GM18502 (cell line): Measurements from ENCODE around the gene EDC4.
"Not testable (repeated sequence)": the region's sequence is repeated elsewhere in the genome, so short reads cannot be mapped to it uniquely, and the experiment has no call there.

Experiments
- ATAC-seq: cut with Tn5 transposase; IDR thresholded peaks from one replicate; pipeline ENCODE4 v1.9.1; 2021; ENCODE audit warnings: mild to moderate bottlenecking; ENCODE audit not compliant: unreplicated experiment, poor library complexity

EDC4 gene, protein sequence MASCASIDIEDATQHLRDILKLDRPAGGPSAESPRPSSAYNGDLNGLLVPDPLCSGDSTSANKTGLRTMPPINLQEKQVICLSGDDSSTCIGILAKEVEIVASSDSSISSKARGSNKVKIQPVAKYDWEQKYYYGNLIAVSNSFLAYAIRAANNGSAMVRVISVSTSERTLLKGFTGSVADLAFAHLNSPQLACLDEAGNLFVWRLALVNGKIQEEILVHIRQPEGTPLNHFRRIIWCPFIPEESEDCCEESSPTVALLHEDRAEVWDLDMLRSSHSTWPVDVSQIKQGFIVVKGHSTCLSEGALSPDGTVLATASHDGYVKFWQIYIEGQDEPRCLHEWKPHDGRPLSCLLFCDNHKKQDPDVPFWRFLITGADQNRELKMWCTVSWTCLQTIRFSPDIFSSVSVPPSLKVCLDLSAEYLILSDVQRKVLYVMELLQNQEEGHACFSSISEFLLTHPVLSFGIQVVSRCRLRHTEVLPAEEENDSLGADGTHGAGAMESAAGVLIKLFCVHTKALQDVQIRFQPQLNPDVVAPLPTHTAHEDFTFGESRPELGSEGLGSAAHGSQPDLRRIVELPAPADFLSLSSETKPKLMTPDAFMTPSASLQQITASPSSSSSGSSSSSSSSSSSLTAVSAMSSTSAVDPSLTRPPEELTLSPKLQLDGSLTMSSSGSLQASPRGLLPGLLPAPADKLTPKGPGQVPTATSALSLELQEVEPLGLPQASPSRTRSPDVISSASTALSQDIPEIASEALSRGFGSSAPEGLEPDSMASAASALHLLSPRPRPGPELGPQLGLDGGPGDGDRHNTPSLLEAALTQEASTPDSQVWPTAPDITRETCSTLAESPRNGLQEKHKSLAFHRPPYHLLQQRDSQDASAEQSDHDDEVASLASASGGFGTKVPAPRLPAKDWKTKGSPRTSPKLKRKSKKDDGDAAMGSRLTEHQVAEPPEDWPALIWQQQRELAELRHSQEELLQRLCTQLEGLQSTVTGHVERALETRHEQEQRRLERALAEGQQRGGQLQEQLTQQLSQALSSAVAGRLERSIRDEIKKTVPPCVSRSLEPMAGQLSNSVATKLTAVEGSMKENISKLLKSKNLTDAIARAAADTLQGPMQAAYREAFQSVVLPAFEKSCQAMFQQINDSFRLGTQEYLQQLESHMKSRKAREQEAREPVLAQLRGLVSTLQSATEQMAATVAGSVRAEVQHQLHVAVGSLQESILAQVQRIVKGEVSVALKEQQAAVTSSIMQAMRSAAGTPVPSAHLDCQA (N-terminal part only)

DNA sequence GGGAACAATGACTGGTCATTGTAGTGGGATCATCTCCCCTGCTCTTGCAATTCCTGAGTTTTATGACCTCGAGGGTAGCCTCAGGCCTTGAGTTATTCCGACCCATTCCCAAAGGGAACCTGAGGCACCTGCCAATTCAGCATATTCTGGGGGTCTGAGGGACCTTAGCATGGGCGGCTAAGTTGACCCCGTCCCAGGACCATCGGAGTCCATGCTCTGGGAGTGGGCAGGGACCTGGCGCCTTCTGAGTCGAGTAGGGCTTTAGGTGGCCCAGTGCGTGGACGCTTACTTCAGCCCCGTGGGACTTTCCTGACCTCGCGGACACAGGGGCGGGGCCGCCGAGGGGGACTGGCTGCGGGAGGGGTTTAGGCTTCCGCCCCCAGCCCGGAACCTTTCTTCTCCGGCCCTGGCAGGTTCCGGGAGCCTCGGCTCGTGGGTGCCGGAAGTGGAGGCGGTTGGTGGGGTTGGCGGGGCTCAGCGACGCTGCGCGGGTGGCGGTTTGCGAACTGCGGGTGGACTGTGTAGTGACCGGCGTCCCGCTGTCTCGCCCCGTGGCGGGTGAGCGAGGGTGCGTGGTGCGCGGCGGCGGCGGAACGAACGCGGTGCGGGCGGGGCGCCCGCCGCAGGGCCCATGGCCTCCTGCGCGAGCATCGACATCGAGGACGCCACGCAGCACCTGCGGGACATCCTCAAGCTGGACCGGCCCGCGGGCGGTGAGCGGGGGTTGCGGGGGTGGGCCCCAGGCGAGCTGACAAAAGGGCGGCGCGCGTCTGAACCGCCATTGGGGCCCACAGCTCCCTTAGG is at the start of gene EDC4:
EDC4 (plus strand) TSS at position 422 of the 804 bp plus-strand sequence; CDS start at position 632, 210 bp downstream.
- ATAC-seq: peak; percentile 82

DNA sequence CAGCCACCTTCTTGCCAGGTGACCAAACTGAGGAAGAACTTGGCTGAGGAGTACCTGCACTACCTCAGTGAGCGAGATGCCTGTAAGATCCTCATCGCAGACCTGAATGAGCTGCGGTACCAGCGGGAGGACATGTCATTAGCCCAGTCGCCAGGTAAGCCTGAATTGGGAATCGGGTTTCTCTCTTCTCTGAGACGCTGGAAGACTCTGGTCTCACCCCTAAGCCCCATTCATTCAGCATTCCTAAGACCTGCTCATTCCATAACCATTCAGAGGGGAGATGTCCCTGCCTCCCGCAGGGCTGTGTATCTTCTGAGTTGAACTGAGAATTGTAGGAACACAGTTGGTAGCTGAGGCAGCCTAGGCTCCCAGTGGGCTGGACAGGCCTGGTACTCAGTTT is 47.7 kb upstream of the EDC4 start:
- no peak for ATAC-seq

DNA sequence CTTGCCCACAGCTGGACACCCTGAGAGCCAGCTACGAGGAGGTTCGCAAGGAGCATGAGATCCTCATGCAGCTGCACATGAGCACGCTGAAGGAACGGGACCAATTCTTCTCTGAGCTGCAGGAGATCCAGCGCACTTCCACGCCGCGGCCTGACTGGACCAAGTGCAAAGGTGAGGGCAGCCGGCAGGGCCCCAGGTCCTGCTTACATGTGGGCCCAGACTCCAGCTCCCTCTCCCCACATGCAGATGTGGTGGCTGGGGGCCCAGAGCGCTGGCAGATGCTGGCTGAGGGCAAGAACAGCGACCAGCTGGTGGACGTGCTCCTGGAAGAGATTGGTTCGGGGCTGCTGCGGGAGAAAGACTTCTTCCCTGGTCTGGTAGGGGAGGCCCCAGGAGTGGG is 46.9 kb upstream of the EDC4 start:
- ATAC-seq: no peak

DNA sequence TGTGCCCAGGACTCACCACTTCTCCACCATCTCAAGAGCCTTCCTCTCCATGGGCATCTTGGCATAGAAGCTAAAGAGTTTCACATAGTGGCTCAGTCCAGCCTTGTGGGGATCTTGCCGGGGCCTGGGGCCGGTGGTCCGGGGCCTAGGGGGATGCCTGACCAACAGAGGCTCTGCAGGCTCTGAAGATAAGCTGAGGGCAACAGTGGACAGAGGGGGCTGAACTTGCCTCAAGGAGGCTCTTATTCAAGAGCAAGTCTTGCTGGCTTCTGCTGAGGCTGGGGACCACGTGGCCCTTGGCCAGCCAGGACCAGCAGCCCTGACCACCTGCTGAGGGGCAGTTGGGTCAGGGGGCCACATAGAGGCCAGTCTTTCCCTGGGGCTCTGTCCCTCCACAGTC is 44.2 kb upstream of the EDC4 start:
- ATAC-seq: no peak

DNA sequence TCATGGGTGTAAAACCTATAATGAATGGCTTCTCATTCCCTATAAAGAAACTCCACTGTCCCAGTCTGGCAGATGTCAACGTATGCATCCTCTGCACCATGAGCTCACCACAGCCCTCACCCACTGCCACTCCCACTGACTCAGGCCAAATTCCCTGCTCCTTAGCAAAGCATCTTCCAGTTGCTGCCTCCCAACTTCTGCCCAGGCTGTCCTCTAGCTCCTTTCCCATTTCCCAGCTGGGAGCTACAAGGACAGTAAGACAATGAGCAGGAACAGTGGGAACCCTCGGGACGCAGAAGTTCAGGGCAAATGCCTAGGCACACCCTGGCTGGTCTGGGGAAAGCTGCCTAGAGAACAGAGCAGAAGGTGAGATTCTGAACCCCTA is 39.8 kb upstream of the EDC4 start:
- ATAC-seq: no peak

DNA sequence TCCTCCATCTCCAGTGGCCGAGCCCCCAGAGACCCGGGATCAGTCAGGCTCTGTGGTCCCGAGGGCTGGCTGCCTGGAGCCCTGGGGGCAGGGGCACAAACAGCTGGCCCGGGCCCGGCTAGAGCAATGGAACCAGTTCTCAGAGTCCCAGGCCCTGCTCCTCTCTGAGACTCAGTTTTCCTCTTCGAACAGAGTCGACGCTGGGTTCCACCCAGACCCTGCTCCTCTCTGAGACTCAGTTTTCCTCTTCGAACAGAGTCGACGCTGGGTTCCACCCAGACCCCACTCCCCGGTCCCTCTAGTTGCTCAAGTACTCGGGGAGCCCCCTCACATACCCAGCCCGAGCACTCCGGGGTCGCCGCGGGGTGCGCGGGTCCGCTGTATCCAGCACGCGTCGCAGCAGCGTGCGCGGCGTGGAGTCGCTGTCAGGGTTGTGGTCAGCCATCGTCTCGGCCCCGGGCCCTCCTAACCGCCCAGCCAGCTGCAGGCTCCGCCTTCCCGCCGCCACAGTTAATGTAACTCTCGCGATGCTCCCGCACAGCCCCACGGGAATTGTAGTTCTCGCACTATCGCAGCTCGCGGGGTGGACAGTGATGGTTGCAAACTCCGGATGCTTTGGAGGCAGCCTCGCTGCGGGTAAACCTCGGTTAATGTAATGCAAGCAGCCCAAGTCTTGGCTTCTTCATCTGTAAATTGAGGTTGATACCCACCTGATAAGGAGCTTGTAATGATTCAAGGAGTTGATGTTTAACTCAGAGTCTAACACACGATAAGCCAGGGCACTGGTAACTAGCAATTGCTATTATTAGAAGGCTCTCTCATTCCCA is 39.2 kb upstream of the EDC4 start:
- ATAC-seq: peak; percentile 96

DNA sequence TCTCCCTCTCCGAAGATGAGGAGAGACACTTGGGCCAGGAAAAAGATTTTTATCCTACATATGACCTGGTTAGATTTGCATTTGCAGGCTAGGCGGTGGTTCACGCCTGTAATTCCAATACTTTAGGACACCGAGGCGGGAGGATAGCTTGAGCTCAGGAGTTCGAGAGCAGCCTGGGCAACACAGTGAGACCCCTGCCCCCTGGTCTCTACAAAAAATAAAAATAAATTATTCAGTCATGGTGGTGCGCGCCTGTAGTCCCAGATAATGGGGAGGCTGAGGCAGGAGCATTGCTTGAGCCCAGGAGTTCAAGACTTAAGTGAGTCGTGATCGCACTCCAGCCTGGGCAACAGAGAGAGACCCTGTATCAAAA is 38.6 kb upstream of the EDC4 start:
- no peak for ATAC-seq

DNA sequence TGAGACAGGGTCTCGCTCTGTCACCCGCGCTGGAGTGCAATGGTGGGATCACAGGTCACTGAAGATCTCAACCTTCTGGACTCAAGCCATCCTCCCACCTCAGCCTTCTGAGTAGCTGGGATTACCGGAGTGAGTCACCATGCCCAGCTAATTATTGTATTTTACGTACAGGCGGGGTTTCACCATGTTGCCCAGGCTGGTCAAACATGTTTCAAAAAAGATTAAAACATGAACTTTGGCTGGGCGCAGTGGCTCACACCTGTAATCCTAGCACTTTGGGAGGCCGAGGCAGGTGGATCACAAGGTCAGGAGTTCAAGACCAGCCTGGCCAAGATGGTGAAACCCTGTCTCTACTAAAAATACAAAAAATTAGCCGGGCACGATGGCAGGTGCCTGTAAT is 35.7 kb upstream of the EDC4 start:
- ATAC-seq: not testable (repeated sequence)

DNA sequence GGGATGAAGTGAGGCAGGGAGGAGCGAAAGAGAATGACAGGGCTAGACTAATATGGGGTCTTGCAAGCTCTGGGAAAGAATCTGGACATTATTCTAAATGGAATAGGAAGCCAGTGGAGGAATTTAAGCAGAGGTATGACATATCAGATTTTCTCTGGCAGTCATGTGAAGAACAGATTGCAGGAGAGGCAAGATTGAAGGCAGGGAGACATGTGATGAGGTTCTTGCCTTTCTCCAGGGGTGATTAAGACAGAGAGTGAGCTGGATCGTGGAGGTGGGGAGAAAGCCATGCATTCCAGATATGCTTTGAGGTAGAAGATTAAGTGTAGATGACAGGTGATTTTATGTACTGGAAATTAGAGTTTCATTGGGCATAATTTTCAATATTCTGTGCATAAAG is 35.0 kb upstream of the EDC4 start:
- no peak for ATAC-seq

DNA sequence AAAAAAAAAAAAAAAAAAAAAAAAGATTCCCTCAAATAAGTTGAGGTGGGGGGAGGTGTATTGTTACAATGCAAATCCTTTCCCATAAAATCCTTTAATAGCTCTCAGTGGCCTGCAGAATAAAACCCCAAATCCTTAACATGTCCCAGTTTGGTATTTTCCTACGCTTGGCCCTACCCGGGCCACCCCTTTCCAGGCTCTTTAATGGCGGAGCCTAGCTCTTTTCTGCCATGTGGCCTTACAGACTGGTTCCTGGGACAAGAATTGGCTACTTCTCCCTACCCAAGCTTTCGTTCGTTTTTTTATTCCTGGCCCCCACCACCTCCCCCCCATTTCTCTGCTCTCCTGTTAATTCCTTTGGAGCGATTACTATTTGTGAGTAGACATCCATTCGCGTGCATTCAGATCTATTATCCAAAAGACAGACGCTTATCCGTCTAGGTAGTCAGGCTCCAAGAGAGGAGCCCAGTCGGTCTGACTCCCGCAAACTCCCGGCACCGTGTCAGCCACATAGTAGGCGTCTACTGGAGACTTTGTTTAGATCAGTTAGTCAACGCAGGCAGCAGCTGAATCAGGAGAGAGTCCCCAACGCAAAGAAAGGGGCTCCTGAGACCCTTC is 31.5 kb upstream of the EDC4 start:
- no peak for ATAC-seq

DNA sequence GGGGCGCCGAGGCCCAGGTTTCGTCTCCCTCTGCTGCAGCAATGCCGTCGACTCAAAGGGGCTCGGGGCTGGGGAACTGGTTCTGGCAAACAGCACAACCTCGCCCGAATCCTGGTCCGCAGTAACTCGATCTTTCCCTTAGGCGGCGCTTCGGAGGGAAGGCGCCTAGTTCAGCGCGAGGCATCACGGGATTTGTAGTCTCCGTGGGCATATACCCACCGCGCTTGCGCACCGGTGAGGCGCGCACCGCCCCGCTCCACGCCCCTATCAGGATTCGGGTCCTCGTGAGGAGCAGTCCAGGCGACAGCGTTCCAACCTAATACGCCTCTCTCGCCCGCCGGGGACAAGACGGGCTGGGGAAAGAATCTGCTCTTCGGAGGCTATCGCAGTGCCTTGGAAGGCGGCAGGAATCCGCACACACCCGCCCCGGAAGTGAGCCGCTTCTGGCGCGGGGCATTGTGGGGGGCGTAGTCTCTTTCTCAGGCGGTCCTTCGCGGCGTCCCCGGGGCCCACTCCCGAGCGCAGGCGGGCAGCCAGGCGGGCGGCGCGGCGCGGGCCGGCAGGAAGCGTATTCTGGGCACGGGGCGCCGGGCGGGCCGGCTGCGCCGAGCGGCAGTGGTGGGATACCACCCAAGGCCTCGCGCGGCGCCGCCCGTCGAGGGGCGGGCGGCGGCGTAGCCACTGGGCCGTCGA is 30.9 kb upstream of the EDC4 start, which contains the start of gene THAP11:
THAP11 (plus strand) TSS at position 505 of the 693 bp plus-strand sequence. CDS start 235 bp downstream, outside the sequence.
- peak; percentile 54 for ATAC-seq

DNA sequence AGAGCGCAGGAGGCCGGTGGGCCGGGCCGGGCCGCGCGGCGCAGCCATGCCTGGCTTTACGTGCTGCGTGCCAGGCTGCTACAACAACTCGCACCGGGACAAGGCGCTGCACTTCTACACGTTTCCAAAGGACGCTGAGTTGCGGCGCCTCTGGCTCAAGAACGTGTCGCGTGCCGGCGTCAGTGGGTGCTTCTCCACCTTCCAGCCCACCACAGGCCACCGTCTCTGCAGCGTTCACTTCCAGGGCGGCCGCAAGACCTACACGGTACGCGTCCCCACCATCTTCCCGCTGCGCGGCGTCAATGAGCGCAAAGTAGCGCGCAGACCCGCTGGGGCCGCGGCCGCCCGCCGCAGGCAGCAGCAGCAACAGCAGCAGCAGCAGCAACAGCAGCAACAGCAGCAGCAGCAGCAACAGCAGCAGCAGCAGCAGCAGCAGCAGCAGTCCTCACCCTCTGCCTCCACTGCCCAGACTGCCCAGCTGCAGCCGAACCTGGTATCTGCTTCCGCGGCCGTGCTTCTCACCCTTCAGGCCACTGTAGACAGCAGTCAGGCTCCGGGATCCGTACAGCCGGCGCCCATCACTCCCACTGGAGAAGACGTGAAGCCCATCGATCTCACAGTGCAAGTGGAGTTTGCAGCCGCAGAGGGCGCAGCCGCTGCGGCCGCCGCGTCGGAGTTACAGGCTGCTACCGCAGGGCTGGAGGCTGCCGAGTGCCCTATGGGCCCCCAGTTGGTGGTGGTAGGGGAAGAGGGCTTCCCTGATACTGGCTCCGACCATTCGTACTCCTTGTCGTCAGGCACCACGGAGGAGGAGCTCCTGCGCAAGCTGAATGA is 30.1 kb upstream of the EDC4 start:
- peak; percentile 14 for ATAC-seq

DNA sequence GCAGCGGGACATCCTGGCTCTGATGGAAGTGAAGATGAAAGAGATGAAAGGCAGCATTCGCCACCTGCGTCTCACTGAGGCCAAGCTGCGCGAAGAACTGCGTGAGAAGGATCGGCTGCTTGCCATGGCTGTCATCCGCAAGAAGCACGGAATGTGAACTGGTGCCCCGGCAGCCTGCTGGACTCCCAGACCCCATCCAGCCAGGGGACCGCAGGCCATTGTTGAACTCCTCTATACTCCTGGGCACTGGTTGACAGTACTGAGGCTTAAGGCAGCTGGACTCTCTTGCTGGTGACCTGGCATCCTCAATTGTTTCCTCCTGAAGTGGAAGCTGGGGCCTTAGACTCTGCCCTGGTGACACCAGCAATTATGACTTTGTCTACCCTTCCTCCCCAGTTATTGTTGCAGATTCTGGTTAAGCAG is 29.5 kb upstream of the EDC4 start:
- no peak for ATAC-seq

DNA sequence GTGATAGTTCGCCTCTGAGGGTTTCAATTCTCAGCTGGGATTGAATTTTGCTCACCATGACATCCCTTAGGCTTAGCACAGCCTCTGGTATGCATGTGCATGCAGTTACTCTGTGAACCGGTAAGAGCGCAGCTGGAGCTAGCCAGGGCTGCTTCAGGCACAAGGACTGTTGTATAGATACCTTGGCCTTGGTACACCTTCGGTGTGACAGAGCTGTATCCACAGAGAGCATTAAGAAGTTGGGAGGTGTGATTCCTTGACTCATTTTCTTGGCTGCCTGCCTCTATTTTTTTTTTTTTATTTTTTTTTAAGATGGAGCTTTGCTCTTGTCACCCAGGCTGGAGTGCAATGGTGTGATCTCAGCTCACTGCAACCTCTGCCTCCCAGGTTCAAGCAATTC is 28.4 kb upstream of the EDC4 start:
- no peak for ATAC-seq

DNA sequence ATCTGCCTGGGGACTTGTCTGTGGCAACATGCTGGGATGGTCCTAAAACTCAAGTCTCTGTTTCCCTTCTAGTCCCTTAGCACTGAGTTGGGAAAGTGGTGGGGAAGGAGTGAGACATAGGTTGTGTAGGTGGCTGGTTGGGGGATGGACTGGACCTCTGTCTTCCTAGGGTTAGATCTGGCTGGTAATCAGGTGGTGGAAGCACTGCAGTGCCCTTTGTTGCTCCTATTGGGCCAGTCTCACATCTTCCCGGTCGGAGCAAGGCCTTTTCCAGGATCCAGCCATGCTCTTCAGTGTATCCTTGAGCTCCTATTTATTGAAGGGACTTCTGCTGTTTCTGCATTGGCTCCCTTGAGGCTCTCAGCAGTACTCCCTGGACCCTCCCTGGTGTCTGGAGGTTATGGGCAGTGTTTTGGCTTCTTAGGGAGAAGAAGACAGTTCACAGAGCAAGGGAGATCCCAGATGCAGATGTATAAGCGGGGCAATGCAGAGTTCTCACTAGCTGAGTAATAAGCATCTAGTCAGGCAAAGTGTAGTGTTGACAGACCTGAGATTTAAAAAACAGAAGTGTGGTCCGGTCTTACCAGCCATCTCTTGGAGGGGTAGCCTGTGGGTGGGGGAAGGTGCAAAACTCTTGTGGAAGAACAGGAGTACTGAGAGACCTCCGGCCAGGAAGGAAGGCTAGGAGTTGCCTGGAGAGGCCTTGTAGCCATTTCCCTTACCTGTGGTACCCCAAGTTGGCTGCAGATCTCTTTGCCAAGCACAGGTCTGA is 27.4 kb upstream of the EDC4 start:
- no peak for ATAC-seq

DNA sequence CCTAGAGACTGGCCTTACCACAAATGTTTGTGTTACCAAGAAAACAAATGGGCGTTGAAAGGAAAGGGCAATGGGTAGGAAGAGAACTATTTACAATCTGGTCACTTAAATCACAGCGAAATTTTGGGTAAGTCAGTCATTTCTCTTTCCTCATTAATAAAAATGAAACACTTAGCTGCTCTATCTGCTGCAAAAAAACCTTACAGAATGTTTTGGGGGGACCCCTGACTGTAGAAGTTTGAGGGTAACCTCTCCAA is 26.9 kb upstream of the EDC4 start:
- no peak for ATAC-seq
